CD14-positive monocyte (primary cell): Measurements from ENCODE around the gene EIF1AD. TPM values are rescaled to one million over a fixed set of nuclear protein-coding genes. Genes with fewer than 3 reads are reported as not detected.
A peak's percentile ranks its signal among the peaks of the same experiment; 100 is the strongest.

ENCODE experiments used
- DNase-seq, 3 donors: peaks; one replicate each; pipeline ENCODE4 v3.0.0-alpha.2; 2011 to 2022
- H2AFZ ChIP-seq: 2 replicates; pipeline ENCODE4 v1.6.0; 2012; ENCODE audit warnings: mild to moderate bottlenecking, low read depth, low read length, inconsistent platforms; ENCODE audit not compliant: insufficient read depth, poor library complexity, severe bottlenecking
- H3K27ac ChIP-seq, 2 donors: 1 replicate in 1 of 2; 2 replicates in 1 of 2; pipeline ENCODE4 v1.5.1; 2012 to 2013; ENCODE audit warnings: low read length in 2 of 2, control low read depth in 1 of 2, inconsistent platforms in 1 of 2, low read depth in 1 of 2, mild to moderate bottlenecking in 1 of 2
- H3K27me3 ChIP-seq, 2 donors: one replicate each; pipeline versions ENCODE4 v1.6.0 to v1.6.1; 2011 to 2013; ENCODE audit warnings: low read length in 2 of 2; ENCODE audit not compliant: control insufficient read depth in 2 of 2, insufficient read depth in 2 of 2
- H3K36me3 ChIP-seq, 2 donors: replicated peaks in 1 of 2; 1 replicate in 1 of 2; 2 replicates in 1 of 2; pipeline versions ENCODE4 v1.5.1 to v1.6.1; 2012 to 2013; ENCODE audit warnings: low read length in 2 of 2, control low read depth in 1 of 2, inconsistent platforms in 1 of 2, mild to moderate bottlenecking in 1 of 2; ENCODE audit not compliant: insufficient read depth in 2 of 2, control insufficient read depth in 1 of 2
- H3K4me1 ChIP-seq, 2 donors: 1 replicate in 1 of 2; 2 replicates in 1 of 2; pipeline versions ENCODE4 v1.5.1 to v1.6.1; 2012 to 2013; ENCODE audit warnings: low read length in 2 of 2, control low read depth in 1 of 2, inconsistent platforms in 1 of 2, mild to moderate bottlenecking in 1 of 2, moderate library complexity in 1 of 2; ENCODE audit not compliant: insufficient read depth in 2 of 2, control insufficient read depth in 1 of 2
- H3K4me2 ChIP-seq: replicated peaks from 2 replicates; pipeline ENCODE3; 2012; ENCODE audit warnings: low read length, moderate library complexity, mild to moderate bottlenecking; ENCODE audit not compliant: poor library complexity, severe bottlenecking; ENCODE audit errors: extremely low read depth
- H3K4me3 ChIP-seq, 3 experiments: fragments of 200-600 bp in 1 of 3; sonication (generic) in 1 of 3; replicated peaks in 1 of 3; 1 replicate in 2 of 3; 2 replicates in 1 of 3; pipeline ENCODE4 v1.5.1; 2011 to 2013; ENCODE audit warnings: low read length in 3 of 3, mild to moderate bottlenecking in 3 of 3, control low read depth in 2 of 3, low read depth in 2 of 3, inconsistent platforms in 1 of 3, moderate library complexity in 1 of 3
- H3K79me2 ChIP-seq: 2 replicates; pipeline ENCODE4 v1.6.0; 2012; ENCODE audit warnings: mild to moderate bottlenecking, control low read depth, inconsistent platforms, low read length, moderate library complexity; ENCODE audit not compliant: insufficient read depth
- H3K9ac ChIP-seq: 2 replicates; pipeline ENCODE4 v1.6.0; 2017; ENCODE audit warnings: low read length, mild to moderate bottlenecking; ENCODE audit not compliant: insufficient read depth, poor library complexity, severe bottlenecking
- H3K9me3 ChIP-seq, 2 donors: replicated peaks in 1 of 2; 1 replicate in 1 of 2; 2 replicates in 1 of 2; pipeline versions ENCODE4 v1.5.1 to v1.6.1; 2012 to 2013; ENCODE audit warnings: low read length in 2 of 2, control low read depth in 1 of 2; ENCODE audit not compliant: control insufficient read depth in 1 of 2, insufficient read depth in 1 of 2
- H4K20me1 ChIP-seq: 2 replicates; pipeline ENCODE4 v1.6.0; 2012; ENCODE audit warnings: mild to moderate bottlenecking, low read length, control low read depth, moderate library complexity; ENCODE audit not compliant: insufficient read depth
- H3K27ac Mint-ChIP-seq, 7 donors: one replicate each; pipeline ENCODE4 v1.8.0; 2020; ENCODE audit warnings: mild to moderate bottlenecking in 7 of 7, mixed read lengths in 7 of 7, moderate library complexity in 6 of 7, inconsistent platforms in 2 of 7
- H3K27me3 Mint-ChIP-seq, 3 donors: one replicate each; pipeline ENCODE4 v1.8.0; 2021 to 2022; ENCODE audit warnings: low read depth in 3 of 3, mild to moderate bottlenecking in 3 of 3, mixed read lengths in 3 of 3, moderate library complexity in 3 of 3, inconsistent platforms in 1 of 3
- H3K36me3 Mint-ChIP-seq, 2 donors: one replicate each; pipeline ENCODE4 v1.8.0; 2020; ENCODE audit warnings: mixed read lengths in 2 of 2, inconsistent platforms in 1 of 2, mild to moderate bottlenecking in 1 of 2
- H3K4me1 Mint-ChIP-seq: one replicate; pipeline ENCODE4 v1.8.0; 2020; ENCODE audit warnings: mild to moderate bottlenecking, mixed read lengths
- H3K4me3 Mint-ChIP-seq, 2 donors: one replicate each; pipeline ENCODE4 v1.8.0; 2020; ENCODE audit warnings: mild to moderate bottlenecking in 2 of 2, mixed read lengths in 2 of 2, moderate library complexity in 1 of 2
- H3K9me3 Mint-ChIP-seq, 7 donors: one replicate each; pipeline ENCODE4 v1.8.0; 2020 to 2022; ENCODE audit warnings: mixed read lengths in 7 of 7, mild to moderate bottlenecking in 6 of 7, moderate library complexity in 6 of 7, inconsistent platforms in 2 of 7
- WGBS: methylation state at CpG from one replicate; pipeline ENCODE4 v1.1.5; 2013; ENCODE audit warnings: missing lambda C conversion rate; ENCODE audit not compliant: insufficient coverage; 5-methylcytosine and 5-hydroxymethylcytosine counted together
- intact Hi-C, 2 donors: fragments of 100-400 bp; cut with micrococcal nuclease; formaldehyde crosslinking; loops; one replicate each; pipeline versions ENCODE4 v1.15.0 to v1.15.1; 2023
- polyA plus RNA-seq, 3 donors: library from polyadenylated mRNA; depleted of rRNA in 1 of 3; unstranded in 2 of 3; stranded (reverse) in 1 of 3; fragments of 300-500 nt in 2 of 3; fragments of >200 nt in 1 of 3; fragmentation: Illumina TruSeq in 2 of 3; gene quantifications; 1 replicate in 2 of 3; 2 replicates in 1 of 3; pipeline ENCODE4 v1.2.3, GENCODE V29; 2012 to 2021
- TF ChIP-seq, protein P1 (sequence below): fragments of 200-600 bp; IDR thresholded peaks from one replicate; pipeline ENCODE4 v1.8.0; 2022; ENCODE audit warnings: antibody characterized with exemption, mild to moderate bottlenecking

Gene EIF1AD
- polyA plus RNA-seq, 3 donors: 16.4 to 23.1 (median 18.2) TPM

DNA sequence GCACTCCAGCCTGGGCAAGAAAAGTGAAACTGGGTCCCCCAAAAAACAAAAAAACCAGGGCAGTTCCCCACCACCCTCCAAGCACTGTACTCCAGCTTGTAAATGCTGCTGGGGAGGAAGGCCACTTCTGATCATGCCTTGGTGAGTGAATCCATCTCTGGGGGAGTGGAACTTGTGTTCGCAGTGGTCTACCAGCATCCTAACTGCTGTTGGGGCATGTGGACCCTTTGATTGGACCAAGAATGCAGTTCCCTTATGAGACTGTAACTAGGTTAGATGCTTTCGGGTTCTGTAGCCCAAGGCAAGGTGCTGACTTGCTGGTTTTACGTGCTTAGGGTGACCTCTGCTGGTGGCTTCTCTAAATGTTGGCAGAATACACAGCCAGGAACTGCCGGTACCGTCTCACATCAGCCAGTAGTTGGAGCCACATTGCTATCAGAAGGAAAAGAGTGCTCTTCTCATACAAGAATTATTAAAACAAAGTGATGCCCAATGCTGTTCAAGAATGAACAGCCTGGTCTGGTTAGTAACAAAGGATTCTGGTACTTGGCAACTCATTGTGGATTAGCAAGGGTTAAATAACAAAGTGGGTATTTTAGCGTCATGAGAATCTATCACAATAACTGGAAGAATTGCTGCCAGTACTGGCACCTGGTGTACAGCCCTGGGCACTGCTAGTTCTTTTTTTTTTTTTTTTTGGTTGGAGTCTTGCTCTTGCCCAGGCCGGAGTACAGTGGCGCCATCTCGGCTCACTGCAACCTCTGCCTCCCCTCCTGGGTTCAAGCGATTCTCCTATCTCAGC lies 13.0 kb downstream of the EIF1AD start:
- Mint-ChIP-seq H3K36me3 (peaks cover 5 to 19% of the 10 kb centered on the region in 2 donors), H3K27ac (peak overlapping the region; percentile 48 to 87 (median 75)), H3K27me3 (no peaks in the 10 kb centered on the region), H3K4me1 (peaks cover 12% of the 10 kb centered on the region), H3K4me3 (no peak overlapping the region), H3K9me3 (no peaks in the 10 kb centered on the region)
- Histone ChIP-seq H2AFZ (no peak overlapping the region), H3K4me3 (no peak overlapping the region), H3K9me3 (no peaks in the 10 kb centered on the region), H3K4me1 (peaks cover 16 to 24% of the 10 kb centered on the region in 2 donors), H3K9ac (no peak overlapping the region), H3K27me3 (no peaks in the 10 kb centered on the region), H3K79me2 (no peaks in the 10 kb centered on the region), H3K36me3 (peaks cover 0 to 10% of the 10 kb centered on the region in 2 donors), H3K4me2 (no peak overlapping the region), H3K27ac (peak overlapping the region; percentile 5 to 31), H4K20me1 (no peaks in the 10 kb centered on the region)
- DNase-seq: peak; percentile 90 to 92 (median 90)
- WGBS: 6% methylated on average over 4 of the region's 10 CpGs
- intact Hi-C loops: loop anchor here (1.0 to 5.0 kb wide), 5 partner anchors 33 to 362 kb away; partner anchors contain the start of gene KAT5 (in 2 of the 2)
- TF ChIP-seq, protein P1, sequence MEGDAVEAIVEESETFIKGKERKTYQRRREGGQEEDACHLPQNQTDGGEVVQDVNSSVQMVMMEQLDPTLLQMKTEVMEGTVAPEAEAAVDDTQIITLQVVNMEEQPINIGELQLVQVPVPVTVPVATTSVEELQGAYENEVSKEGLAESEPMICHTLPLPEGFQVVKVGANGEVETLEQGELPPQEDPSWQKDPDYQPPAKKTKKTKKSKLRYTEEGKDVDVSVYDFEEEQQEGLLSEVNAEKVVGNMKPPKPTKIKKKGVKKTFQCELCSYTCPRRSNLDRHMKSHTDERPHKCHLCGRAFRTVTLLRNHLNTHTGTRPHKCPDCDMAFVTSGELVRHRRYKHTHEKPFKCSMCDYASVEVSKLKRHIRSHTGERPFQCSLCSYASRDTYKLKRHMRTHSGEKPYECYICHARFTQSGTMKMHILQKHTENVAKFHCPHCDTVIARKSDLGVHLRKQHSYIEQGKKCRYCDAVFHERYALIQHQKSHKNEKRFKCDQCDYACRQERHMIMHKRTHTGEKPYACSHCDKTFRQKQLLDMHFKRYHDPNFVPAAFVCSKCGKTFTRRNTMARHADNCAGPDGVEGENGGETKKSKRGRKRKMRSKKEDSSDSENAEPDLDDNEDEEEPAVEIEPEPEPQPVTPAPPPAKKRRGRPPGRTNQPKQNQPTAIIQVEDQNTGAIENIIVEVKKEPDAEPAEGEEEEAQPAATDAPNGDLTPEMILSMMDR: peak; percentile 99

DNA sequence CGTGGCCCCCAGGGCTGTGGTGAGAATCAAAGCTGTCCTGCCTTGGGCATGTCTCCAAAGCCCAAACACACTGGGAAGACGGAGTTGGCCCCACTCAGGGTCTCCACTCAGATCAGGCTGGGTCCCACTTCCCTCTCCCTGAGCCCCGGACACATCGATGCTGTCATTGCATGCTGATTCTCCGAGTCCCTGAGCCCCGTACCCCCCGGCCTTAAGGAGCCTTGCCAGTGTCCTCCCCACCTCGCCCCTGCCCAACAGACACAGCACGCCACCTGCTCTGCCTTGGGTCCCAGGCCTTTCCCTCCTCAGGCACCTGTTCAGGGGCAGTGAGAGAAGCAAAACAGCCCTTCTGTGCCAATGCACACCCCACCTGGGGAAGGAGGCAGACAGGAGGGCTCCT lies 14.6 kb downstream of the EIF1AD start:
- intact Hi-C loops: loop anchor here (5.0 kb wide), 2 partner anchors 35 to 105 kb away; no protein-coding TSS in a partner anchor
- H3K27ac Mint-ChIP-seq: peak overlapping the region in 4 of 7 donors; percentile 6 to 50 (median 26)

More for the DNA sequence above, 14.6 kb downstream of the EIF1AD start:
- peaks cover 0 to 9% of the 10 kb centered on the region in 2 donors for H3K36me3 ChIP-seq
- TF ChIP-seq, protein P1: no peak
- peaks cover 12% of the 10 kb centered on the region for H3K4me1 Mint-ChIP-seq
- no peak overlapping the region for H3K4me3 ChIP-seq
- H3K36me3 Mint-ChIP-seq: peaks cover 5 to 21% of the 10 kb centered on the region in 2 donors
- H3K9me3 ChIP-seq: no peaks in the 10 kb centered on the region
- no peaks in the 10 kb centered on the region for H3K27me3 Mint-ChIP-seq
- H3K9me3 Mint-ChIP-seq: no peaks in the 10 kb centered on the region
- H3K27ac ChIP-seq: no peak overlapping the region
- no peak overlapping the region for H3K4me2 ChIP-seq
- H3K79me2 ChIP-seq: no peaks in the 10 kb centered on the region
- no peak overlapping the region for H3K4me3 Mint-ChIP-seq
- DNase-seq: no peak
- 95% methylated on average over 9 of the region's 9 CpGs for WGBS
- no peak overlapping the region for H2AFZ ChIP-seq
- H4K20me1 ChIP-seq: no peaks in the 10 kb centered on the region
- no peak overlapping the region for H3K9ac ChIP-seq
- H3K4me1 ChIP-seq: peaks cover 16 to 24% of the 10 kb centered on the region in 2 donors
- no peaks in the 10 kb centered on the region for H3K27me3 ChIP-seq
